ENCODE data around the gene KAZN. TPM values are rescaled to one million over a fixed set of nuclear protein-coding genes. Genes with fewer than 3 reads are reported as not detected.

KAZN gene
- total and polyA plus RNA-seq, 2 of the 8 experiments (the other 6 are each of a cell fraction or from before 2014, with no cell fraction given) = 3.7 to 11.8 TPM

- Histone ChIP-seq H3K18ac (ENCODE audit: extremely low read depth, low read length) (no peak overlapping the region), H3K4ac (replicated peaks; ENCODE audit: insufficient read length, low read depth, low read length) (no peak overlapping the region), H4K5ac (ENCODE audit: insufficient read length, low read depth, low read length) (no peak overlapping the region), H3K23ac (ENCODE audit: insufficient read length) (no peak overlapping the region), H4K20me1 (replicated peaks in 1 of 2; ENCODE audit: control insufficient read depth in 1 of 2, insufficient read depth in 2 of 2, low read length in 2 of 2) (no peaks in the 10 kb centered on the region), H3K56ac (replicated peaks; ENCODE audit: insufficient read length, low read depth, low read length) (no peak overlapping the region), H3K4me3 (ENCODE audit: extremely low read depth in 1 of 4, insufficient read depth in 2 of 4, low read depth in 3 of 4, low read length in 4 of 4) (no peak overlapping the region), H2BK120ac (replicated peaks; ENCODE audit: low read depth, low read length) (no peak overlapping the region), H2AFZ (ENCODE audit: low read length) (no peak overlapping the region), H2BK20ac (ENCODE audit: low read length) (no peak overlapping the region), H3K14ac (ENCODE audit: insufficient read length) (no peak overlapping the region), H3K27me3 (replicated peaks in 1 of 4; ENCODE audit: control insufficient read depth in 3 of 4, extremely low read depth in 1 of 4, insufficient read depth in 3 of 4, low read length in 3 of 4) (peaks cover 8 to 37% (median 29%) of the 10 kb centered on the region in 4 experiments), H3K23me2 (ENCODE audit: low read depth, low read length) (peaks cover 16% of the 10 kb centered on the region; the same call in 1 of the 2 replicates), H2BK15ac (ENCODE audit: low read length) (no peak overlapping the region), H4K91ac (replicated peaks; ENCODE audit: insufficient read length, low read length) (no peak overlapping the region), H3K79me2 (ENCODE audit: control insufficient read depth in 1 of 2, insufficient read depth in 2 of 2, low read length in 2 of 2) (peaks cover 0 to 6% of the 10 kb centered on the region in 2 experiments; a peak in 1 of 4 replicates), H3K4me2 (ENCODE audit: insufficient read depth in 1 of 2, low read depth in 2 of 2, low read length in 2 of 2) (no peak overlapping the region), H2AK5ac (ENCODE audit: low read depth, low read length) (no peak overlapping the region), H3K9me3 (ENCODE audit: insufficient read depth in 2 of 2, low read depth in 1 of 2, low read length in 1 of 2) (no peaks in the 10 kb centered on the region), H3K36me3 (ENCODE audit: control insufficient read depth in 2 of 4, insufficient read depth in 4 of 4, low read length in 3 of 4) (no peaks in the 10 kb centered on the region), H3K79me1 (ENCODE audit: low read depth, low read length) (no peaks in the 10 kb centered on the region), H2BK12ac (ENCODE audit: low read depth, low read length) (no peak overlapping the region), H3K9ac (replicated peaks in 1 of 4; ENCODE audit: extremely low read depth in 1 of 4, low read depth in 3 of 4, low read length in 3 of 4) (no peak overlapping the region), H2BK5ac (ENCODE audit: low read depth, low read length) (no peak overlapping the region), H3K4me1 (replicated peaks in 1 of 4; ENCODE audit: control insufficient read depth in 3 of 4, insufficient read depth in 4 of 4, low read length in 3 of 4) (peaks cover 24 to 46% (median 33%) of the 10 kb centered on the region in 4 experiments), H3K27ac (ENCODE audit: low read depth, low read length) (no peak overlapping the region), H4K8ac (ENCODE audit: extremely low read depth, insufficient read depth, low read length) (no peak overlapping the region)
- 86% methylated on average over 5 of the region's 5 CpGs; no CpG with 5 or more reads in 1 of the 2 experiments for WGBS, 2 experiments (ENCODE audit: extremely low coverage in 1 of 2, insufficient coverage in 1 of 2, insufficient read length in 1 of 2, insufficient replicate concordance in 2 of 2, low coverage in 1 of 2, low lambda C conversion rate in 2 of 2, missing lambda C conversion rate in 1 of 2)
- TF ChIP-seq CREB1 (IDR thresholded peaks at IDR 0.05) = no peak
- no peak for TF ChIP-seq HDAC6 (IDR thresholded peaks at IDR 0.05; ENCODE audit: low read depth, low read length)
- TF ChIP-seq GTF2F1 (IDR thresholded peaks at IDR 0.05; ENCODE audit: borderline replicate concordance, low read depth, low read length) = no peak
- no peak for TF ChIP-seq RAD21 (IDR thresholded peaks at IDR 0.05 in 1 of 2, conservative IDR thresholded peaks at IDR 0.05 in 1 of 2; ENCODE audit: low read depth in 2 of 2, low read length in 2 of 2)
- no peak for TF ChIP-seq SAP30 (IDR thresholded peaks at IDR 0.05; ENCODE audit: insufficient read depth, insufficient replicate concordance, low read length)
- TF ChIP-seq TBP (IDR thresholded peaks at IDR 0.05; ENCODE audit: low read depth, low read length) = no peak
- TF ChIP-seq CEBPB (IDR thresholded peaks at IDR 0.05; ENCODE audit: low read depth, low read length) = no peak
- no peak for TF ChIP-seq NRF1 (IDR thresholded peaks at IDR 0.05; ENCODE audit: low read depth, low read length)
- TF ChIP-seq SIRT6 (IDR thresholded peaks at IDR 0.05; ENCODE audit: low read length) = no peak
- TF ChIP-seq EP300 (IDR thresholded peaks at IDR 0.05; ENCODE audit: borderline replicate concordance in 1 of 2, low read depth in 2 of 2, low read length in 2 of 2) = no peak
- no peak for TF ChIP-seq JUN (IDR thresholded peaks at IDR 0.05; ENCODE audit: low read depth, low read length)
- no peak for TF ChIP-seq YY1 (IDR thresholded peaks at IDR 0.05; ENCODE audit: low read depth, low read length)
- TF ChIP-seq POU5F1 (IDR thresholded peaks at IDR 0.05; ENCODE audit: low read depth, low read length) = no peak
- POLR2A ChIA-PET (ENCODE audit: partially characterized antibody) = no interaction called here
- DNase-seq (ENCODE audit: low read depth in 1 of 2, low spot score in 2 of 2) = no peak
- CTCF ChIA-PET (ENCODE audit: partially characterized antibody) = no interaction called here
- FAIRE-seq = no peak
These were observed 1.9 kb upstream of the KAZN start for GRCh38 chr1:14596591-14596990.
